Endothelial cell of umbilical vein (primary cell): Measurements from ENCODE around the gene HCN2. TPM values are rescaled to one million over a fixed set of nuclear protein-coding genes. Genes with fewer than 3 reads are reported as not detected.

Experiments used
- BruUV-seq: library from RNA; stranded (reverse); fragments of 400-500 nt; replicated peaks from 2 replicates; lab custom pipeline; 2021; lab: Mats Ljungman, UMichigan
- CTCF ChIA-PET: fragments of 300-600, 350-600 bp; sonication (Branson Sonifier 250); formaldehyde crosslinking; loops from one replicate; lab custom pipeline; 2021; ENCODE audit warnings: antibody characterized with exemption, inconsistent platforms; lab: Charles Lee
- POLR2A ChIA-PET: fragments of 300-600, 350-600 bp; sonication (Branson Sonifier 250); formaldehyde crosslinking; loops from one replicate; lab custom pipeline; 2021; ENCODE audit warnings: antibody characterized with exemption, inconsistent platforms; lab: Charles Lee
- DNase-seq: peaks from one replicate; pipeline ENCODE4 v3.0.0-alpha.2; 2011; ENCODE audit warnings: low read depth, low spot score
- FAIRE-seq: peaks from 2 replicates; lab custom pipeline; 2011; peaks lifted over from hg19 to GRCh38; lab: Jason Lieb, UNC
- H2AFZ ChIP-seq: 2 replicates; pipeline ENCODE4 v1.6.0; 2012; ENCODE audit warnings: low read depth, low read length, control low read depth, inconsistent platforms
- H3K27ac ChIP-seq: 2 replicates; pipeline ENCODE4 v1.5.1; 2011; ENCODE audit warnings: low read depth, mild to moderate bottlenecking, control low read depth, low read length, moderate library complexity; ENCODE audit not compliant: insufficient read depth
- H3K27me3 ChIP-seq, 2 experiments: 2 replicates each; pipeline versions ENCODE4 v1.6.0 to v1.6.1; 2011; ENCODE audit warnings: low read length in 2 of 2, mixed read lengths in 1 of 2; ENCODE audit not compliant: control insufficient read depth in 2 of 2, insufficient read depth in 2 of 2
- H3K36me3 ChIP-seq, 2 experiments: 2 replicates in 1 of 2; 3 replicates in 1 of 2; pipeline ENCODE4 v1.5.1; 2011; ENCODE audit warnings: low read length in 2 of 2, mild to moderate bottlenecking in 1 of 2, moderate library complexity in 1 of 2; ENCODE audit not compliant: control insufficient read depth in 2 of 2, insufficient read depth in 2 of 2; ENCODE audit errors: extremely low read depth in 1 of 2
- H3K4me1 ChIP-seq: 3 replicates; pipeline ENCODE4 v1.5.1; 2011; ENCODE audit warnings: mild to moderate bottlenecking, low read length; ENCODE audit not compliant: control insufficient read depth, insufficient read depth; ENCODE audit errors: extremely low read depth
- H3K4me2 ChIP-seq: 2 replicates; pipeline ENCODE4 v1.6.1; 2011; ENCODE audit warnings: low read length, control low read depth, mixed read lengths; ENCODE audit not compliant: insufficient read depth
- H3K4me3 ChIP-seq, 3 experiments: fragments of 200-600 bp in 1 of 3; sonication (generic), shearing (Covaris generic) in 1 of 3; replicated peaks in 1 of 3; 2 replicates each; pipeline ENCODE4 v1.5.1; 2011 to 2016; ENCODE audit warnings: control low read depth in 3 of 3, low read length in 3 of 3, mild to moderate bottlenecking in 2 of 3, inconsistent platforms in 1 of 3, low read depth in 1 of 3, moderate library complexity in 1 of 3; ENCODE audit not compliant: insufficient read depth in 1 of 3
- H3K79me2 ChIP-seq: 2 replicates; pipeline ENCODE4 v1.6.0; 2012; ENCODE audit warnings: low read length, inconsistent platforms; ENCODE audit not compliant: control insufficient read depth, insufficient read depth
- H3K9ac ChIP-seq: replicated peaks from 2 replicates; pipeline ENCODE3; 2011; ENCODE audit warnings: low read length, control low read depth; ENCODE audit not compliant: insufficient read depth; ENCODE audit errors: extremely low read depth
- H3K9me1 ChIP-seq: replicated peaks from 3 replicates; pipeline ENCODE4 v1.6.0; 2011; ENCODE audit warnings: mild to moderate bottlenecking, low read length; ENCODE audit not compliant: control insufficient read depth, insufficient read depth; ENCODE audit errors: extremely low read depth
- H3K9me3 ChIP-seq: replicated peaks from 2 replicates; pipeline ENCODE4 v1.5.1; 2012; ENCODE audit warnings: low read length, inconsistent platforms; ENCODE audit not compliant: control insufficient read depth, insufficient read depth
- H4K20me1 ChIP-seq: replicated peaks from 2 replicates; pipeline ENCODE3; 2011; ENCODE audit warnings: mild to moderate bottlenecking, low read length; ENCODE audit not compliant: control insufficient read depth, insufficient read depth; ENCODE audit errors: extremely low read depth
- CTCF ChIP-seq, 2 donors: IDR thresholded peaks; 1 replicate in 1 of 2; 2 replicates in 1 of 2; pipeline ENCODE4 v1.5.1; 2011; ENCODE audit warnings: low read length in 2 of 2, mild to moderate bottlenecking in 2 of 2, moderate library complexity in 2 of 2, control low read depth in 1 of 2, inconsistent platforms in 1 of 2, low read depth in 1 of 2; ENCODE audit not compliant: insufficient read depth in 1 of 2; ENCODE audit errors: extremely low read depth in 1 of 2
- EZH2 ChIP-seq: IDR thresholded peaks from 2 replicates; pipeline ENCODE4 v1.6.1; 2012; ENCODE audit warnings: borderline replicate concordance, low read depth, mild to moderate bottlenecking, moderate library complexity, low read length, inconsistent platforms; ENCODE audit not compliant: severe bottlenecking
- FOS ChIP-seq: IDR thresholded peaks from 2 replicates; pipeline ENCODE4 v1.6.1; 2011; ENCODE audit warnings: mild to moderate bottlenecking, low read length, moderate library complexity, borderline replicate concordance; ENCODE audit not compliant: insufficient read depth
- GATA2 ChIP-seq: IDR thresholded peaks from 2 replicates; pipeline ENCODE4 v1.7.0; 2011; ENCODE audit warnings: low read depth, mild to moderate bottlenecking, moderate library complexity, mixed read lengths, low read length; ENCODE audit not compliant: insufficient read length, insufficient read depth
- JUN ChIP-seq: IDR thresholded peaks from 2 replicates; pipeline ENCODE4 v1.6.1; 2011; ENCODE audit warnings: borderline replicate concordance, low read depth; ENCODE audit not compliant: insufficient read length, insufficient read depth
- MAX ChIP-seq: IDR thresholded peaks from 2 replicates; pipeline ENCODE4 v1.6.1; 2011; ENCODE audit not compliant: insufficient read depth, insufficient read length
- MYC ChIP-seq: IDR thresholded peaks from one replicate; pipeline ENCODE4 v1.6.1; 2011; ENCODE audit warnings: mild to moderate bottlenecking, low read depth, low read length
- POLR2A ChIP-seq: IDR thresholded peaks from 2 replicates; pipeline ENCODE4 v1.6.1; 2012; ENCODE audit warnings: low read depth, mild to moderate bottlenecking, control low read depth, low read length
- POLR2AphosphoS5 ChIP-seq: IDR thresholded peaks from 2 replicates; pipeline ENCODE4 v1.6.1; 2012; ENCODE audit warnings: low read depth, mild to moderate bottlenecking, control low read depth, low read length, moderate library complexity; ENCODE audit not compliant: insufficient read depth
- dilution Hi-C: fragments of 300-500 bp; cut with MboI; formaldehyde crosslinking; loops from one replicate; pipeline ENCODE4 v1.15.0; 2019; ENCODE audit warnings: low sequenced_read_pairs; ENCODE audit not compliant: extremely low pct_ligation_motif_present
- intact Hi-C: fragments of 100-400 bp; cut with micrococcal nuclease; formaldehyde crosslinking; loops from one replicate; pipeline ENCODE4 v1.10.0; 2022
- polyA plus RNA-seq, 4 experiments: library from polyadenylated mRNA; depleted of rRNA in 3 of 4; stranded (reverse) in 3 of 4; unstranded in 1 of 4; fragments of >200 nt; gene quantifications; 2 replicates each; pipeline versions ENCODE4 v1.2.1 to v1.2.3, GENCODE V29; 2011 to 2012; ENCODE audit warnings: missing spikeins in 1 of 4
- total RNA-seq: library from RNA; stranded (reverse); gene quantifications from 2 replicates; pipeline ENCODE4 v1.2.3, GENCODE V29; 2021

HCN2 gene
- total and polyA plus RNA-seq, 2 donors (not counting 3 experiments of a cell fraction or from before 2014, with no cell fraction given), result 0.18 to 0.53 TPM

DNA sequence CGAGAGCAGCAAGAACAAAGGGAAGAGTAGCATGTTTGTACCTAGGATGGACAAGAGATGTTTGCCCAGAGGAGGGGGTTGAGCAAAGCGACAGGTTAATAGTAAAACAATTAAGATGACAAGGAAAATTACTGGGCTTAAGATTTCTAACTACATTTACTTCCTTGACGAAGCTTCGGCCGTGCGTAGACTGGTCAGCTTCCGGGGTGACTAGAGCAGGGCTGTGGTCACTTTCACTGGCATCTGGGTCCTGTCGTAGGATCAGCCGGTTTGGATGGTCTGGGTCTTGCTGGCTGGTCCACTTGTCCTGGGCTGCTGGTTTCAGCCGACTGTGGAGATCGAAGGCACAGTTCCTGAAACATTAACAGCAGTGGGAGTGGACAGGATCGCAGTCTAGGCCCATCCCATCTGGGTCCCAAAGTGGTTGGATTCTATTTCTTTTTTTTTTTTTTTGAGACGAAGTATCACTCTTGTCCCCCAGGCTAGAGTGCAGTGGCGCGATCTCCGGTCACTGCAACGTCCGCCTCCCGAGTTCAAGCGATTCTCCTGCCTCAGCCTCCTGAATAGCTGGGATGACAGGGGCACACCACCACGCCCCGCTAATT is 22.3 kb upstream of the HCN2 start:
- no peak overlapping the region for H3K27ac ChIP-seq
- H3K4me1 ChIP-seq, result peaks cover 8% of the 10 kb centered on the region
- no peak overlapping the region for H3K9ac ChIP-seq
- FAIRE-seq (no peak), DNase-seq (no peak)
- intact Hi-C loops (no loop called here), dilution Hi-C loops (no loop called here)
- no peaks in the 10 kb centered on the region for H3K9me3 ChIP-seq
- no peak for TF ChIP-seq FOS
- no peak for TF ChIP-seq EZH2
- TF ChIP-seq MYC, result no peak
- no peak for TF ChIP-seq CTCF (IDR thresholded peaks at IDR 0.05; ENCODE audit: extremely low read depth in 1 of 2, insufficient read depth in 1 of 2, low read depth in 1 of 2, low read length in 2 of 2)
- no peak for TF ChIP-seq MAX
- no peak for TF ChIP-seq POLR2A
- no peak for TF ChIP-seq JUN
- no peak for TF ChIP-seq POLR2AphosphoS5
- TF ChIP-seq GATA2, result no peak
- no peak overlapping the region for H3K4me3 ChIP-seq
- BruUV-seq, result no TSS peak
- H3K27me3 ChIP-seq, result no peaks in the 10 kb centered on the region
- ChIA-PET POLR2A (no interaction called here), CTCF (interaction anchor here (0.6 to 1.6 kb wide), 5 partner anchors 11 to 1813 kb away, joined by 3 to 6 read pairs (median 4); no protein-coding TSS in a partner anchor)
- no peak overlapping the region for H3K4me2 ChIP-seq
- no peaks in the 10 kb centered on the region for H3K79me2 ChIP-seq
- no peaks in the 10 kb centered on the region for H3K36me3 ChIP-seq
- no peaks in the 10 kb centered on the region for H4K20me1 ChIP-seq
- H2AFZ ChIP-seq, result no peak overlapping the region
- H3K9me1 ChIP-seq, result no peaks in the 10 kb centered on the region
